NCI-H1436 (cell line): ENCODE data around the gene EGFL7.

Experiments
- DNase-seq: peaks from one replicate; lab custom pipeline; 2025; lab: John Stamatoyannopoulos, UW

The EGFL7 gene

GRCh38 chr9:136659861-136660784, 2.6 kb upstream of the EGFL7 start:
- no peak for DNase-seq

- DNase-seq: no peak
Observed at GRCh38 chr9:136660971-136661550, 1.7 kb upstream of the EGFL7 start.

GRCh38 chr9:136661641-136662325, 933 bp upstream of the EGFL7 start:
- DNase-seq: no peak

- DNase-seq: no peak
Observed at GRCh38 chr9:136662326-136662655, 425 bp upstream of the EGFL7 start.

- no peak for DNase-seq
Observed at GRCh38 chr9:136664000-136664915, 1.5 kb downstream of the EGFL7 start.

- no peak for DNase-seq
Observed at GRCh38 chr9:136665111-136665703, 2.5 kb downstream of the EGFL7 start.

GRCh38 chr9:136665704-136666371, 3.1 kb downstream of the EGFL7 start:
- DNase-seq: no peak

GRCh38 chr9:136666372-136667213, 3.9 kb downstream of the EGFL7 start:
- no peak for DNase-seq

- no peak for DNase-seq
Observed at GRCh38 chr9:136667214-136667939, 4.7 kb downstream of the EGFL7 start.

- no peak for DNase-seq
Observed at GRCh38 chr9:136667940-136668760, 5.4 kb downstream of the EGFL7 start.

- no peak for DNase-seq
Observed at GRCh38 chr9:136668983-136669790, 6.5 kb downstream of the EGFL7 start.

GRCh38 chr9:136669791-136670464, 7.2 kb downstream of the EGFL7 start:
- DNase-seq: no peak

GRCh38 chr9:136670576-136671253, 8.0 kb downstream of the EGFL7 start:
- DNase-seq: no peak

- DNase-seq: no peak
Observed at GRCh38 chr9:136671254-136671614, 8.5 kb downstream of the EGFL7 start.

- DNase-seq: no peak
Observed at GRCh38 chr9:136671646-136672430, 9.1 kb downstream of the EGFL7 start.
